ENCODE results near the gene PPIL6. TPM values are rescaled to one million over a fixed set of nuclear protein-coding genes. Genes with fewer than 3 reads are reported as not detected.

The PPIL6 gene
- total and polyA plus RNA-seq, 2 experiments from 2014 or later = 3.5 to 3.7 TPM

DNA sequence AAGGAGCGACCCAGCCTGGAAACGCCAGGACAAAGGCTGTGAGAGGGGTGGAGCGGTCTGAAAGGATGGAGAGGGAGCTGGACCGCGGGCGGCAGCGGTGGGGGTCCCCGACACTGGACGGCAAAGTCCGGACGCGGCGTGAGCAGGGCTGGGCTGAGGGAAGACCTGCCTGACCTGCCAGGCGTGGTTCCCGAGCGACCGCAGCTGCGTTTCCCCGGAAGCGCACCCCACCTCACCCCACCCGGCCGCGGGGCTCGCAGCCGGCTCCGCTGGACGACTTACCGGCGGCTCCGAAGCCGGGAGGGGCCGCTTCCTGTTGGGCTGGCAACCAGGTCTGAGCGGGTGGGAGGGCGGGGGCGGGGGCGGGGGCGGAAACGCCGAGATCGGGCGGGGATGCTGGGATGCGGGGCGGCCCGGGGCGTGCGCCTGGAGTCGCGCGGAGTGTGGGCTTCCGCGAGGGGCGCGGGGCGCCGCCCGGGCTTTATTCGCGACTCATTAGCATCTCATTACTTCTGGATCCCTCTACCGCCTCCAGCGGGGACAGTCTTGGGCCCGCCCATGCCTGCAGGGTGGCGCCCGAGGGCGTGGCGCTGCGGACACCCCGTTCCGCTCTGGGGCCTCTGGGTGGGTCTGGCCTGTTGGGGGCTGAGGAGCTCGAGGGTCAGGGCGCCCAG is 15.1 kb upstream of the PPIL6 start, which contains the start of gene MICAL1:
TSS of gene MICAL1 (minus strand) at position 336 of the 674 bp plus-strand sequence. CDS start 1,576 bp downstream, outside the sequence.
- WGBS, 2 experiments (ENCODE audit: low coverage in 1 of 2, low lambda C conversion rate in 2 of 2, missing lambda C conversion rate in 2 of 2) = 0% methylated on average over 25 to 38 of the region's 70 CpGs
- no peaks in the 10 kb centered on the region for H3K27me3 ChIP-seq (replicated peaks; ENCODE audit: insufficient read depth)
- TF ChIP-seq EZH2phosphoT487 (IDR thresholded peaks at IDR 0.05; ENCODE audit: insufficient read depth, low read depth) (no peak), EZH2 (IDR thresholded peaks at IDR 0.05; ENCODE audit: insufficient read depth, poor library complexity, severe bottlenecking) (no peak)
- peak; percentile 86 for DNase-seq
- peak within 1 kb of the TSS; percentile 91 for H3K9ac ChIP-seq
- H4K20me1 ChIP-seq (ENCODE audit: insufficient read depth) = no peaks in the 10 kb centered on the region
- peak within 1 kb of the TSS; percentile 83 for H3K4me3 ChIP-seq
- H3F3A ChIP-seq (ENCODE audit: insufficient read depth) = peaks cover 18% of the 10 kb centered on the region
- peak within 1 kb of the TSS; percentile 96 for H3K4me2 ChIP-seq (ENCODE audit: unreplicated experiment)
- peaks cover 21% of the 10 kb centered on the region for H3K4me1 ChIP-seq (ENCODE audit: insufficient read depth)
- H3K9me2 ChIP-seq (ENCODE audit: insufficient read depth) = no peaks in the 10 kb centered on the region
- peak within 1 kb of the TSS; percentile 82 for H2AFZ ChIP-seq
- peaks cover 18% of the 10 kb centered on the region; the same call in 1 of the 2 replicates for H3K79me2 ChIP-seq (ENCODE audit: insufficient read depth)
- peaks cover 7% of the 10 kb centered on the region; the same call in 1 of the 2 replicates for H3K36me3 ChIP-seq (ENCODE audit: low read depth)
- H3K27ac ChIP-seq = peak within 1 kb of the TSS; percentile 93
- in situ Hi-C loops (cut with MboI) = no loop called here
- H3K9me3 ChIP-seq (ENCODE audit: low read depth) = no peaks in the 10 kb centered on the region

- in situ Hi-C loops (cut with MboI) = no loop called here
- peak overlapping the region; percentile 41 for H3K27ac ChIP-seq
- DNase-seq = peak; percentile 69
Observed at GRCh38 chr6:109454496-109455436, 14.3 kb upstream of the PPIL6 start.

DNA sequence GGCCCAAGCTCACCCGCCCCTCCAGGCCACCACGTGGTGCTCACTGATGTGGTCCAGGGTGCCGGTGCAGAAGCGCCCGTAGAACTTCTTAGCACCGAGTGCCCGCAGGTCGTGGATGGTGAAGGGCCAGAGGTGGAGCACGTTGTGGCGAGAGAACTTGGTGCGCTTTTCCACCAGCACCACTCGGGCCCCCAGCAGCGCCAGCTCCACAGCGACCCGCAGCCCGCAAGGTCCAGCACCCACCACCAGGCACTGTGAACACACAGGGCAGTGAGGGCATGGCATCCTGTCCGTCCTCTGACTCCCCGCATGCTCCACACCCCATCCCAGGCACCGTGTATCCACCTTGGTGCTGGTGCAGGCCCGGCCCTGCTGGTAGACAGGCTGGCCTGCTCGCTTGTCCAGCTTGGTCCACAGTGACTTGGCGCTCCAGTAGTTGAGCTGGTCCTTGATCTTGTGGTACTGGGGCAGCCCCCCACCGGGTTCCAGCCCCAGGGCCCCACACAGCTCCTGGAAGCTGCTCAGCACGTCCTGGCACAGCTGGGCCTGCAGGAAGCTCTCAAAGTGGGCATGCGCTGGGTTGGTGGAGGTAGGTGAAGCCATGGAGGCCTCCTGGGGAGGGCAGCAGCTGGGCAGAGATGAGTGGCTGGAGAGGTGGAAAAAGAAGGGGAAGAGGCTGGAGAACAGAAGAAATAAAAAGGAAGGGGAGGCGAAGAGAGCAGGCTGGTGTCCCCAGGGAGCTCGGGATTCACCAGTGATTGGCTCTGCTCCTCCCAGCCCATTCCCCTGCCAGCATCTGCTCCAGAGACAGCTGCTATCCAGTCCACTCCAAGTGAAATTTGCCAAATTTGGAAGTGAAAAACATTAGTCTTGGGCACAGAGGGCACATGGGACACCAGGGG is 13.4 kb upstream of the PPIL6 start:
- no peaks in the 10 kb centered on the region for H3K9me2 ChIP-seq (ENCODE audit: insufficient read depth)
- TF ChIP-seq EZH2 (IDR thresholded peaks at IDR 0.05; ENCODE audit: insufficient read depth, poor library complexity, severe bottlenecking) = no peak
- no peak for TF ChIP-seq EZH2phosphoT487 (IDR thresholded peaks at IDR 0.05; ENCODE audit: insufficient read depth, low read depth)
- no peaks in the 10 kb centered on the region for H3K9me3 ChIP-seq (ENCODE audit: low read depth)
- peaks cover 21% of the 10 kb centered on the region for H3K4me1 ChIP-seq (ENCODE audit: insufficient read depth)
- H3F3A ChIP-seq (ENCODE audit: insufficient read depth) = peaks cover 18% of the 10 kb centered on the region
- peak overlapping the region; percentile 91 for H3K9ac ChIP-seq
- H3K79me2 ChIP-seq (ENCODE audit: insufficient read depth) = peaks cover 18% of the 10 kb centered on the region; the same call in 1 of the 2 replicates
- peak overlapping the region; percentile 63 for H3K4me2 ChIP-seq (ENCODE audit: unreplicated experiment)
- peak overlapping the region; percentile 83 for H3K4me3 ChIP-seq
- 82 to 84% methylated on average over 24 to 27 of the region's 27 CpGs for WGBS, 2 experiments (ENCODE audit: low coverage in 1 of 2, low lambda C conversion rate in 2 of 2, missing lambda C conversion rate in 2 of 2)
- H2AFZ ChIP-seq = peak overlapping the region; percentile 82
- H4K20me1 ChIP-seq (ENCODE audit: insufficient read depth) = no peaks in the 10 kb centered on the region
- H3K27me3 ChIP-seq (replicated peaks; ENCODE audit: insufficient read depth) = no peaks in the 10 kb centered on the region
- in situ Hi-C loops (cut with MboI) = no loop called here
- peaks cover 7% of the 10 kb centered on the region; the same call in 1 of the 2 replicates for H3K36me3 ChIP-seq (ENCODE audit: low read depth)
- H3K27ac ChIP-seq = peak overlapping the region; percentile 41
- DNase-seq = peak; percentile 54

More at GRCh38 chr6:109454496-109455436, 14.3 kb upstream of the PPIL6 start:
- peaks cover 21% of the 10 kb centered on the region for H3K4me1 ChIP-seq (ENCODE audit: insufficient read depth)
- H3K9ac ChIP-seq = peak overlapping the region; percentile 91
- TF ChIP-seq EZH2phosphoT487 (IDR thresholded peaks at IDR 0.05; ENCODE audit: insufficient read depth, low read depth) (no peak), EZH2 (IDR thresholded peaks at IDR 0.05; ENCODE audit: insufficient read depth, poor library complexity, severe bottlenecking) (no peak)
- no peaks in the 10 kb centered on the region for H3K9me3 ChIP-seq (ENCODE audit: low read depth)
- peak overlapping the region; percentile 82 for H2AFZ ChIP-seq
- 2% methylated on average over 34 to 48 of the region's 48 CpGs for WGBS, 2 experiments (ENCODE audit: low coverage in 1 of 2, low lambda C conversion rate in 2 of 2, missing lambda C conversion rate in 2 of 2)
- peaks cover 18% of the 10 kb centered on the region for H3F3A ChIP-seq (ENCODE audit: insufficient read depth)
- peak overlapping the region; percentile 83 for H3K4me3 ChIP-seq
- H4K20me1 ChIP-seq (ENCODE audit: insufficient read depth) = no peaks in the 10 kb centered on the region
- peaks cover 7% of the 10 kb centered on the region; the same call in 1 of the 2 replicates for H3K36me3 ChIP-seq (ENCODE audit: low read depth)
- peaks cover 18% of the 10 kb centered on the region; the same call in 1 of the 2 replicates for H3K79me2 ChIP-seq (ENCODE audit: insufficient read depth)
- peak overlapping the region; percentile 63 for H3K4me2 ChIP-seq (ENCODE audit: unreplicated experiment)
- H3K9me2 ChIP-seq (ENCODE audit: insufficient read depth) = no peaks in the 10 kb centered on the region
- no peaks in the 10 kb centered on the region for H3K27me3 ChIP-seq (replicated peaks; ENCODE audit: insufficient read depth)
